HEK293 (cell line): ENCODE data around the gene ELAC2.

Source experiments
- CTCF ChIA-PET: fragments of 350-600 bp; formaldehyde crosslinking; extraction: SDS; loops from one replicate; lab custom pipeline; 2021; ENCODE audit warnings: antibody characterized with exemption; lab: Yijun Ruan, JAX
- POLR2A ChIA-PET: fragments of 300-600 bp; formaldehyde crosslinking; extraction: SDS; loops from one replicate; lab custom pipeline; 2020; ENCODE audit warnings: antibody characterized with exemption, inconsistent platforms; lab: Yijun Ruan, JAX
- H3K27ac ChIP-seq: fragments of 200-500 bp; sonication (Bioruptor generic); 2 replicates; pipeline ENCODE4 v1.5.1; 2014; ENCODE audit warnings: low read depth, low read length, control low read depth, inconsistent platforms; ENCODE audit errors: extremely low read depth
- H3K36me3 ChIP-seq, 2 experiments: fragments of 200-500 bp in 1 of 2; sonication (Bioruptor generic) in 1 of 2; 1 replicate in 1 of 2; 2 replicates in 1 of 2; pipeline ENCODE4 v1.5.1; 2014 to 2017; ENCODE audit warnings: inconsistent platforms in 2 of 2, low read length in 2 of 2; ENCODE audit not compliant: control insufficient read depth in 2 of 2, insufficient read depth in 1 of 2
- H3K4me1 ChIP-seq: fragments of 200-500 bp; sonication (Bioruptor generic); 2 replicates; pipeline ENCODE4 v1.5.1; 2014; ENCODE audit warnings: mild to moderate bottlenecking, low read length, inconsistent platforms; ENCODE audit not compliant: control insufficient read depth, insufficient read depth
- H3K4me3 ChIP-seq: 2 replicates; pipeline ENCODE4 v1.5.1; 2011; ENCODE audit warnings: low read depth, mild to moderate bottlenecking, control low read depth, low read length, moderate library complexity
- H3K9me3 ChIP-seq: fragments of 200-500 bp; sonication (Bioruptor generic); 2 replicates; pipeline ENCODE4 v1.5.1; 2014; ENCODE audit warnings: low read depth, low read length, inconsistent platforms; ENCODE audit not compliant: control insufficient read depth, insufficient read depth
- BCL11A ChIP-seq: fragments of 450-650 bp; formaldehyde crosslinking; IDR thresholded peaks from 2 replicates; pipeline ENCODE4 v1.5.1; 2016; ENCODE audit warnings: low read depth, missing biosample characterization, missing genetic modification characterization
- EGR2 ChIP-seq: fragments of 450-650 bp; formaldehyde crosslinking; IDR thresholded peaks from 2 replicates; pipeline ENCODE4 v1.5.1; 2016; ENCODE audit warnings: low read depth, missing biosample characterization, missing genetic modification characterization
- FEZF1 ChIP-seq: fragments of 450-650 bp; formaldehyde crosslinking; IDR thresholded peaks from 2 replicates; pipeline ENCODE4 v1.5.1; 2016; ENCODE audit warnings: missing biosample characterization, missing genetic modification characterization
- GLIS1 ChIP-seq: fragments of 450-650 bp; formaldehyde crosslinking; IDR thresholded peaks from 2 replicates; pipeline ENCODE4 v1.5.1; 2016; ENCODE audit warnings: missing biosample characterization, missing genetic modification characterization
- KLF16 ChIP-seq: fragments of 450-650 bp; formaldehyde crosslinking; IDR thresholded peaks from 2 replicates; pipeline ENCODE4 v1.5.1; 2017; ENCODE audit warnings: missing biosample characterization, missing genetic modification characterization
- MZF1 ChIP-seq: fragments of 450-650 bp; formaldehyde crosslinking; IDR thresholded peaks from 2 replicates; pipeline ENCODE4 v1.5.1; 2017; ENCODE audit warnings: missing biosample characterization, missing genetic modification characterization, borderline replicate concordance
- SP3 ChIP-seq: fragments of 450-650 bp; formaldehyde crosslinking; IDR thresholded peaks from 2 replicates; pipeline ENCODE4 v1.5.1; 2016; ENCODE audit warnings: missing biosample characterization, missing genetic modification characterization
- ZBTB20 ChIP-seq: fragments of 450-650 bp; formaldehyde crosslinking; IDR thresholded peaks from 2 replicates; pipeline ENCODE4 v1.5.1; 2016; ENCODE audit warnings: missing biosample characterization, missing genetic modification characterization
- ZEB2 ChIP-seq: fragments of 450-650 bp; formaldehyde crosslinking; IDR thresholded peaks from 2 replicates; pipeline ENCODE4 v1.5.1; 2016; ENCODE audit warnings: missing biosample characterization, missing genetic modification characterization
- ZFHX2 ChIP-seq: fragments of 450-650 bp; formaldehyde crosslinking; conservative IDR thresholded peaks from 2 replicates; pipeline ENCODE4 v1.5.1; 2016; ENCODE audit warnings: missing biosample characterization, missing genetic modification characterization
- ZFP41 ChIP-seq: fragments of 450-650 bp; formaldehyde crosslinking; IDR thresholded peaks from 2 replicates; pipeline ENCODE4 v1.5.1; 2016; ENCODE audit warnings: missing biosample characterization, missing genetic modification characterization, borderline replicate concordance
- ZNF174 ChIP-seq: fragments of 450-650 bp; formaldehyde crosslinking; IDR thresholded peaks from 2 replicates; pipeline ENCODE4 v1.5.0; 2017; ENCODE audit warnings: missing biosample characterization, mild to moderate bottlenecking, missing genetic modification characterization
- ZNF274 ChIP-seq, 2 experiments: fragments of 200-500 bp in 1 of 2; fragments of 450-650 bp in 1 of 2; sonication (Bioruptor generic) in 1 of 2; formaldehyde crosslinking in 1 of 2; IDR thresholded peaks; 2 replicates each; pipeline versions ENCODE4 v1.5.1 to v1.6.1; 2014 to 2016; ENCODE audit warnings: borderline replicate concordance in 1 of 2, inconsistent platforms in 1 of 2, low read length in 1 of 2, missing biosample characterization in 1 of 2, missing genetic modification characterization in 1 of 2
- ZNF280D ChIP-seq: fragments of 450-650 bp; formaldehyde crosslinking; IDR thresholded peaks from 2 replicates; pipeline ENCODE4 v1.5.1; 2016; ENCODE audit warnings: missing biosample characterization, missing genetic modification characterization
- ZNF366 ChIP-seq: fragments of 450-650 bp; formaldehyde crosslinking; conservative IDR thresholded peaks from 2 replicates; pipeline ENCODE4 v1.5.1; 2016; ENCODE audit warnings: missing biosample characterization, missing genetic modification characterization
- ZNF654 ChIP-seq: fragments of 450-650 bp; formaldehyde crosslinking; IDR thresholded peaks from 2 replicates; pipeline ENCODE4 v1.5.1; 2016; ENCODE audit warnings: low read depth, missing biosample characterization, missing genetic modification characterization
- ZNF768 ChIP-seq: fragments of 450-650 bp; formaldehyde crosslinking; IDR thresholded peaks from 2 replicates; pipeline ENCODE4 v1.5.1; 2018; ENCODE audit warnings: missing biosample characterization, mild to moderate bottlenecking, missing genetic modification characterization
- ZSCAN4 ChIP-seq: fragments of 450-650 bp; formaldehyde crosslinking; IDR thresholded peaks from 2 replicates; pipeline ENCODE4 v1.5.1; 2017; ENCODE audit warnings: missing biosample characterization, missing genetic modification characterization

ELAC2 gene

GRCh38 chr17:12985431-12986293, 32.2 kb downstream of the ELAC2 start:
- TF ChIP-seq ZNF366 (tag by site-specific recombination) (no peak), ZNF654 (no peak), ZNF274 (IDR thresholded peaks at IDR 0.05; ENCODE audit: low read length) (no peak), ZNF274 (tag by site-specific recombination; IDR thresholded peaks at IDR 0.05; ENCODE audit: borderline replicate concordance) (no peak), KLF16 (no peak), ZNF768 (no peak), BCL11A (tag by site-specific recombination) (no peak), ZNF174 (tag by site-specific recombination) (no peak), SP3 (tag by site-specific recombination) (no peak), ZBTB20 (tag by site-specific recombination) (no peak), ZNF280D (tag by site-specific recombination) (no peak), MZF1 (tag by site-specific recombination) (no peak), FEZF1 (tag by site-specific recombination) (no peak)
- Histone ChIP-seq H3K27ac (no peak overlapping the region), H3K4me1 (no peaks in the 10 kb centered on the region), H3K9me3 (no peaks in the 10 kb centered on the region), H3K4me3 (no peak overlapping the region), H3K36me3 (peaks cover 0 to 16% of the 10 kb centered on the region in 2 experiments; a peak in 1 of 3 replicates)
- ChIA-PET CTCF (interaction anchor here (0.7 to 2.5 kb wide), 3 partner anchors 17 to 47 kb away, joined by 3 to 15 read pairs (median 4); no protein-coding TSS in a partner anchor), POLR2A (interaction anchor here (0.6 kb wide), 1 partner anchor 32 kb away, joined by 3 read pairs; the partner anchor contains the start of gene ELAC2)

GRCh38 chr17:12983991-12984884, 33.6 kb downstream of the ELAC2 start:
- peaks cover 0 to 3% of the 10 kb centered on the region in 2 experiments; a peak in 1 of 3 replicates for H3K36me3 ChIP-seq
- peak; percentile 52; the same call in 1 of the 2 replicates for TF ChIP-seq EGR2
- no peak for TF ChIP-seq ZSCAN4
- TF ChIP-seq ZFHX2 (tag by site-specific recombination): peak; percentile 58
- TF ChIP-seq MZF1 (tag by site-specific recombination): no peak
- no peak for TF ChIP-seq ZFP41 (tag by site-specific recombination)
- TF ChIP-seq ZEB2 (tag by site-specific recombination): no peak
- peak; percentile 25; the same call in 1 of the 2 replicates for TF ChIP-seq GLIS1 (tag by site-specific recombination)
- no peak overlapping the region for H3K4me3 ChIP-seq
- H3K4me1 ChIP-seq: no peaks in the 10 kb centered on the region
- no peaks in the 10 kb centered on the region for H3K9me3 ChIP-seq
- no peak overlapping the region for H3K27ac ChIP-seq
- CTCF ChIA-PET: interaction anchor here (1.5 to 2.5 kb wide), 2 partner anchors 18 to 46 kb away, joined by 4 to 15 read pairs; no protein-coding TSS in a partner anchor
- POLR2A ChIA-PET: interaction anchor here (0.6 kb wide), 1 partner anchor 34 kb away, joined by 3 read pairs; no protein-coding TSS in a partner anchor
